HT-29 (cell line): ENCODE measurements around the gene CAMK2D. TPM values are rescaled to one million over a fixed set of nuclear protein-coding genes. Genes with fewer than 3 reads are reported as not detected.

Experiments used
- DNase-seq: peaks from one replicate; pipeline ENCODE4 v3.0.0-alpha.2; 2015; ENCODE audit warnings: low spot score
- total RNA-seq: library from RNA; depleted of rRNA; stranded (reverse); fragments of >200 nt; shearing (Covaris generic); gene quantifications from 2 replicates; pipeline ENCODE4 v1.2.3, GENCODE V29; 2014

CAMK2D gene
- total RNA-seq, 1 experiment from 2014 or later, result 41.1 TPM

DNA sequence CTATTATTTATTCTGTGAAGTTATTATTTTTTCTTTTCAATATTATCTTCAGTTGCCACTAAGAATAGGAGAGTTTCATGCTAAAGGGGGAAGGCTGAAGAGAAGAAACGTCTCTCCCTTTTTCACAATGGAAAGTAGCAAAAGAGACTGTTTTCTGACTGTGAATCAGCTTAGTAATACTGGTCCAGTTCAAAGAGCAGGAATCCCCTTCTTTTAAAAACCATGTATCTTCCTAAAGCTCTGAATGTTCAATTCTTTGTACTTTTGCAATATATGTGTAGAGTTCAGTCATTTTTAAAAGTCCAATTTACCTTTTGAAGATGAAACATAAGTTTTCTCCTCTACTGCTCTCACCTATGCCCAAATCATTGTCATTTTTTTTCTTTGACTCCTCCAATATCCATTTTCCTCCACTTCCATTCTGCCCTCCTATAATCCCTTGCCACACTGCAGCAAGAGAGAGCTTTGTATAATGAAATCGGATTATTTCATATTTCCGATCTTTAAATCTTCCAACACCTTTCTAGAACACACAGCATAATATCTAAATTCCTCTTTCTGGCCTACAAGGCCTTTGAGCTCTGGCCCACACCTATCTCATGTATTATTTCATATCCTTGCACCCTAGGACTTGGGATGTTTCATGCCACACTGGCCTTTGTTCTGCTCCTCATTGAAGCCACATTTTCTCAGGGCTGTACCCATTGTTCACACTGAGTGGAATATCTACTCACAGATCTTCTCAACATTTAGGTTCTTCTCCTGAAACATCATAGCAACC, 195.3 kb downstream of the CAMK2D start:
- DNase-seq, result no peak

DNA sequence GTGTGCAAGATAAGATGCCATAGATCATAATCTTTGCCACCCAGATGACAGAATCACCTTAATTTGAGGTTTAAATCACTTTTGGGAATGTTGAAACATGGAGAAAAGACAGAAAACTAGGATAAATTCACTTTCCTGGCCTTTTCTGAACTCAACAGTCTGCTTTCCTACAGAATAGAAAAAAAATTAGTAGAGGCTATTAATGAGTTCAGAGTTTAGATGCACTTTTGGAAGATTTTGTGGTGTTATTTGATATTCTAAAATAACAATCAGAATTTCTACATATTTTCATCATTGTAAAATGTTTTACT, 195.9 kb downstream of the CAMK2D start:
- DNase-seq, result no peak

DNA sequence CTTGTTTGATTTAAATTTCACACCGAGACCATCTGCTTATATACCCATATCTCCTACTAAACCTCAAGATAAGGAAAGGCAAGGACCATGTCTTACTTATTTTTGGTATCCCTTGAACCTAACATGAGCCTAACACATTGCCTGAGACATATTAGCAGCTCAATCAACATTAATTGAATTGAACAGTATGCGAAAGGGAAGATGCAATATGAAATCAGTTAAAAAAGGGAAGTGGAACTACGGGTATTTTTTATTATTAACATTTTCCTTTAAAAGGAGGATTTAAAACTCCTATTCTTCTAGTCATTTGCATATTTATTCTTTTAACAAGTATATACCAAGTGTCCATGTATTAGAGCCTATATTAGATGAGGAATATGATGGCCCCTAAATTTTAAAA, 197.0 kb downstream of the CAMK2D start:
- DNase-seq, result no peak

DNA sequence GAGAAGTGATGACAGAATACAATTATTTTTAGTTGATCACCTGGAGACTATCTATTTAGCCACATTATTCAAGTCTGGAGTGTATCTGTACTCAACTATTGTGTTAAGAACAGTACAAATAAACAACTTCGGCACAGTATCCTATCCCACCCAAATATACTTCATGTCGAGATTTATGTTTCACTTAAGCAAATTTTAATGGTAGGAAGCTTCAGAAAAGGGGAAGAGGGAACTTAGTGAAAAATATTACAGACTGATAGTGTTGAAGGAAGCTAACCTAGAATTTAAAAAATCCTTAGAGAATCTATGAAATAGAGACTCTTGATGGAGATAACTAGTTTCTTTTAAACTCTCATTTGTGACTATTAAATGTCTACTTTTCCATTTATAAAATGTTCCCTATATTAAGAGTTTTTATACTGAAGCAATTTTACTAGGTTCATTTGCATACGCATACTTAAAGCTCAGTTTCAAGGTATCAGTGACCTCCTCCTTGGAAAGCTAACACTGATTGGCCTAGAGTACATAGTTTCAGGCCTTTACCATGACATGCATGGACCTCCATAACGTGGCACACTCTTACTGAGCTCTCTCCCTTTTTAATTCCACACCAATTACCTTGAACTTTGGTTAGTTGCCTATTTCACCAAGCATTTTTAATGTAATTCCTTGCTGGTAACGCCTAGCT, 197.7 kb downstream of the CAMK2D start:
- DNase-seq, result no peak

DNA sequence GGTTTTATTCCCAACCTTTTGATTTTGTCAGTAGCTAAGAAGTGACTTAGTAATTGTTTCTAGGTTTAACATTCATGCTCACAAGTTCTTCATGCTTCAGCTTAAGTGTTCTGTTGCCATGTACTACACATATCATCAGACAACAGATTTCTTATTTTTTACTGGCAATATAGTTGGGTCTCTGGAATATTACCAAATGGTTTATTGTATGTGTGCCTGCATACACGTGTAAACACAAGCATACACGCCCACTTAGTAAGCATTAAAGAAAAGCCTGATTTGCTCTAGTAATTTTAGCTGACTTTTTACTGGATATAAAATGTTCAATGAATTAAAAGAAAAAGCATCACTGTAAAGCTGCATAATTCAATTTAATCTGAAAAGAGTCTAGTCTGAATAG, 199.8 kb downstream of the CAMK2D start:
- DNase-seq, result no peak

DNA sequence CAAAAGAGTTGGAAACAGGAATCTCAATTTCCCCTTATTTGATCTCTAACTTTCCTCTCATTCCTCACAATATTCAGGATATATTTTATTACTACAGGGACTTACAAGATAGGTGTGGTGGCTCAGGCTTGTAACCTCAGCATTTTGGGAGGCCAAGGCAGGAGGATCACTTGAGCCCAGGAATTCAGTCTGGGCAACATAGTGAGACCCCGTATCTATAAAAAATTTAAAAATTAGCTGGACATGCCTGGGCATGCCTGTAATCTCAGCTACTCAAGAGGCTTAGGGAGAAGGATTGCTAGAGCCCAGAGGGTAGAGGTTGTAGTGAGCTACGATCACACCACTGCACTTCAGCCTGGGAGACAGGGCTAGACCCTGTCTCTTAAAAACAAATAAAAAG, 200.4 kb downstream of the CAMK2D start:
- DNase-seq, result no peak

DNA sequence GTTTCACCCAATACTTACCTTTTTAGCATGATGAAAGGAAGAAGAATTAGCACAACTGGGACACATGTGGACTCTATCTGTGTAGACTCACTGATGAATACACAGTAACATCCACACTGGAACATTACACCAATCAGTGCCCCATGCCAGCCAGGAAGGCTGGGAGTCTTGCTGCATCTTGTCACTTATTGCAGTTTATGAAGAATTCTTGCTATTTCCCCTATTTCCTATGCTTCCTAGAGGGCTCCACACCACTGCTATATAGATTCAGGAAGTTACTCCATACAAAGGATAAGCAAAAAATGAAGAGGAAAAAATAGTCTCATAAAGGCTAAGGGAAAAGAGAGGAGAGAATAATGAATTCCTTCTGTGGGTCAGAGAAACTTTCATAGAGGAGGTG, 201.0 kb downstream of the CAMK2D start:
- no peak for DNase-seq

DNA sequence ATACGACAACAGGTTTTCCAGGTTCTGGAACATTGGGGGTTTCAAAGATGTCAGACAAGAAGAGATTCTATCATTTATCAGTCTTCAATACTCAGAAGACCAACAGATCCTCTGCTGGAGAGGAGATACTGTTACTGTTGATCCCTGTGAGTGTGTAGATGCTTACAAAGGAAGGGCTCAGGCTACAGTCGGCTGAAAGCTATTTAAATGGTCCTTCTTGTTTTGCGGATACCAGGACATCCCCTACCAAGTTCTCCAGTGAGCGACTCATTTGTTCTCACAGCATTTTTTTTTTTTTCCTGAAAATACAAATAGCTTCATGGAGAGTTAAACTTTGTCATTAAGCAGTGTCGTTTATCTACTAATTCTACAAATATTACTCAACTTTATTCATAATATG, 201.6 kb downstream of the CAMK2D start:
- no peak for DNase-seq

DNA sequence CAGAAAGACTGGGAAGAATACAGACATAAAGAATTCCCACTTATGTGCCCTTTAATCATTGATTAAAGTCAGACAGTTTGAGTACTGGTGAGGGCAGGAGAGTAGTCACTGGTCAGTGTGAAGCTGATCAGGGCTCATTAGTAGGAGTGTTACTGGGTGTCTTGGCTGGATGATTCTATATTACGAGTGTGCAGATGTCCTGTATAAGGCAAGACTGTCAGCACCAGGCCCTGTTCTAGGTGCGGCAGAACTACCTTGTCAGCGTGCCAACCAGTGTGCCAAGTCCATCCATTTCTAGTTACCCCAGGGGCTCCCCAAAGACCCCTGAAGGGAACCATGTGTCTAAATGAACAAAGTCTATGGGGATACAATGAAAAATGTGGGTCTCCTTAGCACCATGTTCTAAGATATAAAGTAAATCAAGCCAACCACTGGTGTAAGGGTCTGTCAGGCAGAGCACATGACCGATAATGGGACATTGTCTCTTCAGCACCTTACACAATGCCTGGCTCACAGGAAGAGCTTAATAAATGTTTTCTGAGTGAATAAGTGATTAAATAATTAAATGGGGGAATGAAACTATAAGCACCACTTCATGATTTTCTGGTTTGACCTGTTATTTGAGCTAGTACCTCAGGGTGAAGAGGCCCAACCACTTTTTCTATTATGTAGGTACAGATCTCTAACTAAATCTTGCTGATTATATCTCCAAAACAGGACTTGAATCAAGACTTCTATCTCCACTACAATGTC, 205.0 kb downstream of the CAMK2D start:
- DNase-seq, result peak; percentile 33

DNA sequence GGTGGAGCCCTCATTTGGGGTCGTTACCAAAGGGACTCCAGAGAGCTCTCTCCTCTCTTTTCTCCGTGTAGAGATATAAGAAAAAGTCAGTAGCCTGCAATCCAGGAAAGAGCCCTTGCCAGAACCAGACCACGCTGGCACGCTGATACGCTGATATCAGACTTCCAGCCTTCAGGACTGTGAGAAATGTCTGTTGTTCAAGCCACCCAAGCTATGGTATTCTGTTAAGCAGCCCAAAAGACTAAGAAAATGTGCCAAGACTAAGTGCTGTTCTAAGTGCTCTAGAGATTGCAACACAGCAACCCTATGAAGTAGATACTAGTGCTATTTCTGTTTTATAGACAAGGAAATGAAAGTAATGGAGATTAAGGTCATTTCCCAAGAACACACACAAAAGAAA, 205.7 kb downstream of the CAMK2D start:
- DNase-seq, result no peak

DNA sequence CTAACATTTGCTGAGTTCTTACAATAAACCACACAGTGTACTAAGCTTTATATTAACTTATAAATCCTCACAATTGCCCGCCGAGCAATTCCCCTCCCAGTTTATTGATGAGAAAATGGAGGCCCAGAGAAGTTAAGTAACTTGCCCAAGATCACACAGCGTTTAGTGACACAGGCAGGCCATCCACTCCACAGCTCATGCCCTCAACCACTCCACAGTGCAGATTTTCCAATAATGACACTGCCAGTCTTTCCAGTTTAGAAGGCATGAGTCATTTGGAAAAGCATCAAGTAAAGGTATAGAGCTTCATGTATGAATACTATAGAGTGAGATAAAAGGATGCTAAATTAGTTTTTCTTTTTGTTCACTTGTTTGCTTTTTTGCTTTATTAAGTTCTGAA, 208.5 kb downstream of the CAMK2D start:
- no peak for DNase-seq

DNA sequence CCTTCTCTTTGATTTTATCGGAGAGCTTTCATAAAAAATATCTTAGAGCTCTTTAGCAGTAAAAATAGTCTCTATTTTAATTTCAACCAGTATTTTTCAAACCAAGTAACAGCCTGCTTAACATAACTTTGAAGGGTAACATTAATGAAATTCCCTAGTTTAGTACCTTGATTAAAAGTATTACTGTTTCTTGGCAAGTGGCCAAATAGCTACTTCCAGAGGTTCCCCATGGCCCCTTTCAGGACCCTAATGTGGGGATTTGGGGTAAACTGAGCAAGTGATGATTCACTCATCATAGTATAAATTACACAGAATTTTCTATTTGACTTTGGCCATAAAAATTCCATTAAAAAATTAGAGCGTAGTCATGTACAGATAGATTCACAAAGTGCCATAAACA, 211.0 kb downstream of the CAMK2D start:
- DNase-seq, result no peak

DNA sequence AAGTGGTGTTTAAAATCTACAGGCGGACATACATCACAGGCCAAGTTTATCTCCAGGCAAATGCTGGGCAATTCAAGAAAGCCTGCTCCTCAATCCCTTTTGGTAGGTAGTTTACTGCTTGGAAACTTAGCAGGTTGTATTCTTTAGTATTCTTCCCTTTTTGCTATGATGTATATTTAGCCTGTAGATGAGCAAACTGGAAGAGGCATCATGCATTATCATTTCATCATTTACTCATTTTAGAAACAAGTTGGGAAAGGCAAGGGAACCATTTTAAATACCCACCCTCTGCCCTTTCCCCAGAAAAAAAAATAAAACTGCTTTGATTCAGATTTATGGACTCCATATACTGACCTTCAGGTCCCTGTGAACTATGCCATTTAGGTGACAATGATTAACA, 213.2 kb downstream of the CAMK2D start:
- no peak for DNase-seq

DNA sequence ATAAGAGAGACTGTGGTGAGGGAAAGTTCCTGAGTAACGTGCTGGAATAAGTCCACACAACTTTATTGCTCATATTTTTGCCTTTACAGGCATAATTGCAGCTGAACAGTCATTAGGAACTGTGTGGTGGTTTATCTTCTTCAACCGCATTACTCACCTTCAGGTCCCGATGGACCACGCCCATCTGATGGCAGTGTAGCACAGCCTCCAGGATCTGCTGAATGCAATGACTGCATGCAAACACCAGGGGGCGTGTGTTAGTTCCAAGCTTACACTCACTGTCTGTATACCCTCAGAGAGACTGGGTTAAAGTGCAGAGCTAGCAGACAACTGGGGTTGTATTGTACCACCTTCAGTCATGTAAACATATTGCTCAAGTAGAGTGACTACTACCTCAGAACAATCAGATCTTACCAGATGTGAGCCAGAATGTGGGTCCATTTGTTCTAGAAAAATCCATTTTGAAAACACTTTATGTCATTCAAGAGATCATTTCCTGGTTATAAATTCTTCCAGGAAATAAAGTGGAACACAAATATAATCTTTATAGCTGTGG, 214.0 kb downstream of the CAMK2D start:
- peak; percentile 99 for DNase-seq

DNA sequence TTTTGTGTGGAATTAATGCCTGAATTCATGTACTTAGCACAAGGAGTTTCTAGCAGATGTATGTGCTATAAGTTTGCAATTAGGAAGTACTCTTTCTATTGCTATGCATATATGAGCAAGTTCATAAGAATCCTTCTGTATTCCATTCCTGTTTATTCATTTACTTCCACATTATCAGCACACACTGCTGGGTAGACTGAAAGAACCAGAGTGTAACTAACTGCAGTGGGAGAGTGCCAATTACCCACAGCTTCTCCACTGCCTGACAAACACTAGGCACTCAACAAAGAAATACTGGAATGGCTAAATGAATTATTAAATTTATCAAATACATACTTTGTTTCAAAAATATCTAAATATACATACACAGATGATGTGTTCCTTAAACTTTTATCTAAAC, 219.6 kb downstream of the CAMK2D start:
- DNase-seq, result no peak

DNA sequence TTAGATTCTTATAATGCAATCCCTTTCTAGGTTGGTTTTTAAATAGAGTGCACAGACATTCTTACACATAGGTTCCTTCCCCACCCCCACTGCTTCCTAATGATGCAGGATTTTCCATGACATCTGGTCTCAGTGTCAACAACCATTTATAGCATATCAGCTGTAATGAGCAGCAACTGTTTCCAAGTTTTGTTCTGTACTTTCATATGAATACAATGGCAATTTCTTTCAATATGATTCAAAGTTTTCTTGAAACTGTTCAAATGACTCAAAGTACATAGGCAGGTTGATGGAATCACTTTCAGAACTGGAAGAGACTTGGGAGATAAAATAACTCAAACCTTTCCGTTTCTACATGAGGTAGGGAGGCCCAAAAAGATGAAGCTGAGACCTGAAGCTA, 220.7 kb downstream of the CAMK2D start:
- no peak for DNase-seq

DNA sequence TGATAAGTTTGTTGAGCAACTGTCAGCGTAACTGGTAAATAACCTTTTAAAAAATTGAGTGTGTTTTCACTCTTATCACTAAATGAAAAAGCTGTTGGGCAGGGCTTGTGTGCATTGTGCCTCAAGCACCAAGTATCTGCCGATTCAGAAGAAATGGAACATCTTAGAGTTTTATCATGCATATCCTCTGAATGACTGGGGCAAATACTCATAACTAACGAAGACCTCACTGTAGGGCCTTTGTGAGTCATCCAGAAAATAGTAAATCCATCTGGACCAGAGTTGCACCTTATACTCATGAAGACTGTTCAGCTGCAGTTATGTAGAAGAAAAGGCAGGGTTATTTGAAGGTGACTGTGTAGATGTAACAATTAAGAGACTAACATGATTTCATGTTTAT, 222.1 kb downstream of the CAMK2D start:
- DNase-seq, result no peak

DNA sequence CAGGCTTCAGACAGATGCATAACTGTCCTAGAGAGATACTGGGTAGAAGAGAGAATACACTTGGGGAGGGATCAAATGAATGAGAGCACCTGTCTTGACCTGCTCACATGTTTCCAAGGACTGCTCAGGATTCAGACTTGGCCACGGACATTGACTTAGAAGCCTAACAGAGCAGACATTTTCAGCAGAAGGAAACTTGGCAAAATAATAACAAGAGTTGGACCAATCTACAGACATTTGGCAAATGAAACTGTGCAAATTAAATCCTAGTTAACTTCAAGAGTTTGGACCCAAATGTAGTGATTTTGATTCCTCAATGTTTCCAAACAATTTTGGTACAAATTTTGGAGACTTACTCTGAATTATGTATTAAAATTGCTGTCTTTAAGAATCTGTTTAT, 223.9 kb downstream of the CAMK2D start:
- no peak for DNase-seq

DNA sequence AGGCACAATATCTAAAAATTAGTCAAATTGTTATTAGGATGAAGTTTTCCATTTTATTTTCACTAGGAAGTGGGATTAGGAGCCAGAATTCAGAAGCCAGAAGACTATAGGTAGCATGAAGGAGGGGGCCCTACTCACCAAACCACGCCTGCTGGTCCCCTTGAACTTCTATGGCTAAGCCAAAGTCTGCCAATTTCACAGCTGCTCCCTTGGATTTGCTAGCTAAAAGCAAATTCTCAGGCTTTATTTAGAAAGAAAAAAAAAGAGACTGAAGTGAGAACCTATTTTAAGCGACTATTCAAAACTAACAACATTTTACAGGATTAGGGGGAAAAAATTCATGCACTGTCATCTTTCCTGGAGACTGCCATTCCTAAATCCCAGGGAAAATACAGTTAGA, 224.3 kb downstream of the CAMK2D start:
- no peak for DNase-seq

DNA sequence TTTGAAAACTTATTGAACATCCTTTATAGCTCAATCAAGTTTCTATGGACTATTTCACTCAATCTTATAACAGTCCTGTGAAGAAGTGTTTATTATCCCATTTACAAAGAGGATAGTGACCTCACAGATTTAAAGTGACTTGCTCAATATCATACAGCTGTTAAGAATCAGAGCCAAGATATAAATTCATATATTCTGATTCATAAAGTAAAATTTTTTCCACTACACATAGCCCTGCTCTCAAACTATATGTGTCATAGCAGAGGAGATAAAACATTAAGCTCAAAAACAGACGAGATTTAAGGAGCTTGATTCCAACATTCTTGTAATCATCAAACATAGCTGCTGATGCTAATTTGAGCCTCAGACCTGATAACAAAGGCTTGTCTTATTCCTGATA, 226.8 kb downstream of the CAMK2D start:
- no peak for DNase-seq

DNA sequence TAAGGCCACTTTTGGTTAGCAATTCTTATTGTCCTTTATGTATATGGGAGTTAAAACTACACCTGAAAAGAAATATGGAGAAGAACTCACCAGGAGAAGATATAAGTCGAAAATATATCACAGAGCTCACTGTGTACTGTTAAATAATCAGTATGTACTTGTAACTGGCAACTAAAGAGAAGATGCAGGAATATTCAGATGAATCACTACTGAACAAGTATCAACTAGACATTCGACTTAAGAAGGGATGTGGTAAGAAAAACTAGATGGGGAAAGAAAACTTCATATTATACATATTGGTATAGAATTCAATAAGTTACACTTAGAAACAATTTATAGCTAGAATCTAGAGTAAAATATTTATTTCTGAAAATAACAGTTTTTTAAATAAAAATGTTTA, 230.0 kb downstream of the CAMK2D start:
- no peak for DNase-seq

DNA sequence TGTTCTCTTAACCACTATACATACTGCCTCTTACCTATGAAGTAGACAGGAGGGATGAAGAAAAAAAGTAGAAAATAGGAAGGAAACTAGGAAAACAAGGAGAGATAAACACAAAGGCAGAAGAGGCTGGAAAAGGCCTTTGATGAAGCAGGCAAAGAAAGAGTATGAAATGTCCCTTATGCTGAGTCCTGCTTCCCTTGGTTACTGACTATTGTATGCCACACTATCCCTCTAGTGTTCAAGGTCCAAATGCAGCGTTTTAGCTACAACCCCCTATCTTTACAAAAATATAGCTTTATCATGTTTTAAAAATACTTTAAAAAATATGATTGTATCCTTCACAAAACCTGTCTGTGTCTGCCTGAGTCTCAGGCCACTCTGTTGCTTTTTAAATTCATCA, 233.1 kb downstream of the CAMK2D start:
- no peak for DNase-seq

DNA sequence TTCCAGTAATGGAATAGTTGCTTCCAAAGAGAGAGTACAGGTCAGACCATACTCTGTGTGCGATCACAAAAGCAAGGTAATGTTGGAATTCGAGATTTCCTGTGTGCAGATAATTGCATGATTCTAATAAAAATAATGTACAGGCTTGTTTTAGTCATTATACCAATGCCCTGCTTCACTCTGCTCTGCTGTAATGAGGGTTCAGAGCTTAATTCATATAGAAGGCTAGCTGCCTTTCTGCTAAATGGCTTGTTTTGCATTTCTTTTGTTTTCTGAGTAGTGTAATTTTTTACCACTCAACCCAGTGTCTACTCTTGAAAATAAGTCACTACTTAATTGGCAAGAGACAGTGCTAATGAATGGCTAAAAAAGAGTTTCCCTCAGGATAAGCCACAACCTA, 236.0 kb downstream of the CAMK2D start:
- no peak for DNase-seq
